Fibroblast of skin of right quadriceps (primary cell): Measurements from ENCODE around the gene IGDCC3.
"Not testable (repeated sequence)": the region's sequence is repeated elsewhere in the genome, so short reads cannot be mapped to it uniquely, and the experiment has no call there.

Experiments used
- DNase-seq: peaks from one replicate; pipeline ENCODE4 v3.0.0-alpha.2; 2013

Gene IGDCC3

DNA sequence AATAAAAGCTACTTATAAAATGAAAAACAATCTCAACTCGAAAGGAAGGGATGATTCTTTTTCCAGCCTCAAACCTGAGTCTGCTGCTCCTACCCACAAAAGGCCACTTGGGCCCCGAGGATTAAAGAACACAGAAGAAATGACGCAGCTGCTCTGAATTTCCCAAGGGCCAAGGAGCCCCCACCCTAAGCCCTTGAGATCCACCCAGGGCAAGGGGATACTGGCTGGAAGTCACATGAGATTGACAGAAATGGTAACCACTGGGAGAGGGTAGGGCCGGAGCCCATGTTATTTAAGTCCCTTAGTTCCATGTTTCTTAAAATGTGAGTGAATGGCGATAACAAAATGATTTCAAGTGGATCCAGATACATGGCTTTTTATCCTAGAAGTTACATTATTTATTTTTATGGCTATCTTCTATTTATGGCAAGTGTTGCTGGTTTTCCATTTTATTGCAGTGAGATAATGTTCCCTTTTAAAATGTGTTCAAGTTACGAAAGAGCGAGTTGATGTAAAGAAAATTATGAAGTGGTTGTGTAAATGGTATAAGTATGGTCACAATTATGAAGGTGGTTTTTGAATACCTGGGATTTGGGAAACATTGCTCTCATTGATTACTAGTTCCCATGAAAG is 28.1 kb upstream of the IGDCC3 start:
- peak; percentile 58 for DNase-seq

DNA sequence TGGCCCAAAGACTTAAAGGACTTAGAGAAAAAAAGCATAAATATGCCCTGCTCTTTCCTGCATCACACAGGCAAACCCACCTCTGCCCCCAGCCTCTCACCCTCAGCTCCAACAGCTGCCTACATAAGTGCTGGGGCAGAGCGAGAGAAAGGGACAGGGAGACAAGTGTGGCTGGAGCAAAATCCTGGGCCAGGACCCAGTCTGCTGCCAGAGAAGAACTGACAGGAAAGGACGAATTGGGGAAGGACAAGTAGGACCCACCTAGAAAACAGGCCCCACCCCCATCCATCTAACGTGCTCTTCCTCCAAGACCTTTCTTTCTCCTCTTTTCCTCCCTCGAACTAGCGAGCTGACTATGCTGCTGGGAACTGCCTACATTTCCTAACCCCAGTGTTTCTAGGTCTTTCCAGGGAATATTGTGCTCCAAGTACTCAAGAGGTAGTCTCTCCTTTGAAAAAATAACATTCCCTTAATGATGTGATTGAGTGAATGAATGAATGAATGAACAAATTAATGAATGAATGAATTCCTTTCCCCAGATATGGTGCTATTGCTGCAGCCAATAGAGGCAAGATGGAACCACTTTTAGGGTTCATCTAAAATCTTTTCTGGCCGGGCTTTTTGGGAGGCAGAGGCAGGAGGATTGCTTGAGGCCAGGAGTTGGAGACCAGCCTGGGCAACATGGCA is 26.5 kb upstream of the IGDCC3 start:
- DNase-seq, result no peak

DNA sequence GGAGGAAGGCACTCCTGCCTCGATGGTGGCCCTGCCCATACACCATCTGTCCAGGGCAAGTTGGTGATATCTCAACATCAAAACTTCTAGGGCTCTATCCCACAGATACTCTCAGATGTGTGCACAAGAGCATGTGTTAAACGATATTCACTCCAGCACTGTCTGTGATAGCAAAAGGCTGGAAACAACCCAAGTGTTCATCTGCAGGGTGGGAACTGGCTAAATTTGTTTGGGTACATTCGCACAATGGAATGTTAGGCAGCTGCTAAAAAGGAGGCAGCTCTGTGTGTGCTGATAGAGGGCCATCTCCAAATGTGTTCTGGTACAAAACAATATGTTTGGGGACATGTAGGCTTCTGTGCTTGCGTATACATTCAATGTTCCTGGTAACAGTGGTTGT is 25.2 kb upstream of the IGDCC3 start:
- DNase-seq, result no peak

DNA sequence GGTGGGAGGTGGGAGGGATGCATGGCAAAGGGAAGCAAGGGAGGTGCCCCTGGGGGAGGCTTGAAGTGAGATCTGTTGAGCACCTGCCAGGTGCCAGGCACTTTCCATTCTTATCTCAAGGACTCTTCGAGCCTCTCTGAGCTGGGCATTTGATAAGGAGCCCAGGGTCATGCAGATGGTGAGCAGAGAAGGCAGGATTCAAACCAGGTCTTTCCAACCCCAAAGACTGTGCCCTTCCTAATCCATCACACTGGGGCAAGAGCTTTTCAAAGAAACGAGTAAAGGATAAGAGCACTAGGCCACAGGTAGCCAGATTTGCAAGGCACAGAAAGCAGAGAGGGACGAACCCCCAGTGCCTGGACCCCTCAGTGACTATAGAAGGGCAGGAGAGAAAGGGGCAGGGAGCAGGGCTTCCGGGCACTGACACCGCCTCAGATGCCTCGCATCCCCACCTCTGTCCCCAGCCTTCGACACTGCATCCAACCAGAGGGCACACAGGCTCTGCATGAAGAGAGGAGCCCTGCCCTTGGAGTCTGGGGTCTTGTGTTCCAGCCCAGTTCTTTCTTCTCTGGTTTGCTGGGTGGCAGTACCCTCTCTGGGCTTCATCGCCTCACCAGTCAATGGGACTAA is 23.9 kb upstream of the IGDCC3 start:
- DNase-seq, result no peak

DNA sequence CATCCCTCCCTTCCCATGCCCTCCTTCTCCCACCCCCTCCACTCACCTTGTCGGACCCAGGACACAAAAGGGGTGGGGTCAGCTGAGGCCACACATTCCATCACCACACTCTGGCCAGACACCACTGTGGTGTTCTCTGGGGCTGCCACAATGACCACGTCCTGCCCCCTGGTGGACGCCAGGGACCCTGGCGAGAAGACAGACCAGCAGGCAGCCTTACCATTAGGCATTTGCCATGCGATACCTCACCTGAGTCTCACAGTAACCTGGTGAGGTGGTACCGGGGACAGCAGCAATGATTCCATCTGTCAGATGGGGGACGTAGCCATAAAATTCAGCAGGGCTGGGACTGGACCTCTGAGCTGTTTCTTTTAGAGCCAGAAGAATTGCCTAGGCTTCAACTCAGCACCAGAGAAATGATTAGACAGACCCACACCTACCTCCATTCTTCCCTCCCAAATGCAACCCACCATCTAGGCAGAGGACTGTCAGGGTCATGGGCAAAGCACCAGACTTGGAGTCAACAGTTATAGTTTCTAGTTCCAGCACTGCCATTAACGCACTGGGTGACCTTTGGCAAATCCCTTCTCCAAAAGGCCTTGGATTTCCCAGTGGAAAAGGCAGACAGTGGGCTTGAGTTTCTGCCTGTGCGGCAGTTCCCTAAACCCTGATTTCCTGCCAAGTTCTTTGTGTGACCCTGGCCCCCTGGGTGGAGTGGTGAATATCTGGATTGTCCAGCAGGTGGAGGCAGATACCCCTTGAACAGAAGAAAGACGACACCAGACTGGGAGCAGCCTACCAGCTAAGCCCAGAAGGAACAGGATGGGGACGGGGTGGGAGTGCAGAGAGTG is 23.2 kb upstream of the IGDCC3 start:
- DNase-seq, result peak; percentile 80

DNA sequence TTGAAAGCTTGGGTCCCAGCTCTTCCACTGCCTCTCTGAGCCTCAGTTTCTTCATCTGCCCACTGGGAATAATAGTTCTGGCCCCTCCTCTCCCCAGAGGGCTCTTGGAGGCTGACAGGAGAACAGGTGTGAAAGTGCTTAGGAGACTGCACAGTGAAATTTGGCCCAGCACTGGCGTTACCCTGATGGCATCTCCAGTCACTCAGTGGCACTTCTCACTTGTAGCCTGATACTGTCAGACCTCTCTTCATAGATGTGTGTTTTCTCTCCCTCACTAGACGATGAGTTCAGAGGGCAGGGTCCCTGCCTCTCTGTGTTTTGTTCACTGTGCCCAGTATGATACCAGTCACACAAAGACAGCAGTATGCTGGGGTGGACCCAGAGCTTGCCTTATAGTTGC is 22.2 kb upstream of the IGDCC3 start:
- DNase-seq, result no peak

DNA sequence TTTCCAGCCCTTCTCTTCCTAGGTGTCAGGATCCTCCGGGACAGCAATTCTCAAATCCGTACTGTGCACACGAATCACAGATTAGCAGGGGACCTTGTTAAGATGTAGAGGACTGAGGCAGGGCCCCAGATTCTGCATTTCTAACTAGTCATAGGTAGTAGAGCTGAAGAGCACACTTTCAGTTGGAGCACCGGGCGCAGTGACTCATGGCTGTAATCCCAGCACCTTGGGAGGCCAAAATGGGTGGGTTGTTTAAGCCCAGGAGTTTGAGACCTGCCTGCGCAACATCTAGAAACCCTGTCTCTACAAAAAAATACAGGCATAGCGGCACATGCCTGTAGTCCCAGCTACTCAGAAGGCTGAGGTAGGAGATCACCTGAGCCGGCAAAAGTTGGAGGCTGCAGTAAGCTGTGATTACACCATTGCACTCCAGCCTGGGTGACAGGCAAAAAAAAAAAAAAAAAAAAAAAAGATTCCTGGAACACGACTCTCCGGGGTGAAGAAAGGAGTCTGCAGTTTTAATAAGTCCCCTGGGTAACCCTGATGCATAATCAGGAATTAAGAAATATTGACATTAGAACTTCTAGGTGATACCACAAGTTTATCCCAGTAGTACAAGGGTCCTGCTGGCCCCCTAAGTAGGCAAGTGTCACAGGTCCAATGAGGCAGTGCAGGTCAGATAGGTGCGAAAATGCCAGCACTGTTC is 21.4 kb upstream of the IGDCC3 start:
- DNase-seq, result no peak

DNA sequence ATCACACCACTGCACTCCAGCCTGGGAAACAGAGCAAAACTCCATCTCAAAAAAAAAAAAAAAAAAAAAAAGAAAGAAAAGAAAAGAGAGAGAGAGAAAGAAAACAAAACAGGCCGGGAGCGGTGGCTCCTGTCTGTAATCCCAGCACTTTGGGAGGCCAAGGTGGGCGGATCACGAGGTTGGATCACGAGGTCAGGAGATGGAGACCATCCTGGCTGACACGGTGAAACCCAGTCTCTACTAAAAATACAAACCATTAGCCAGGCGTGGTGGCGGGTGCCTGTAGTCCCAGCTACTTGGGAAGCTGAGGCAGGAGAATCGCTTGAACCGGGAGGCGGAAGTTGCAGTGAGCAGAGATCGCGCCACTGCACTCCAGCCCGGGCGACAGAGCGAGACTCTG is 20.7 kb upstream of the IGDCC3 start:
- not testable (repeated sequence) for DNase-seq

DNA sequence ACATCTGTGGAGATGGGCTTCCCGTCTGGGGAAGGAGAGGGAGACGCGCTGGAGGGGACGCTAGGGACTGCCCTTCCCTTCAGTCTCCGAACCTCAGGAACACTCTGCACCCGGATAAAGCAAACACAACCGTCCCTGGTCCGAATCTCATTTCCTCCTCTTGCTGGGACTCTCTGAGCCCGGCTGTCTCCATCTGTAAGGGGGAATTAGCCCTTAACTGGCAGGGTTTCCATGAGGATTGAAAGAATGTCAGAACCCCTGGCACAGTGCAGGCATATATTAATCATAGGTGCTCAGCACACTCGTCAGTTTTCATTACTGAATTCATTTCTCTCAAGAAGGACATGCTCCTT is 19.1 kb upstream of the IGDCC3 start:
- no peak for DNase-seq

DNA sequence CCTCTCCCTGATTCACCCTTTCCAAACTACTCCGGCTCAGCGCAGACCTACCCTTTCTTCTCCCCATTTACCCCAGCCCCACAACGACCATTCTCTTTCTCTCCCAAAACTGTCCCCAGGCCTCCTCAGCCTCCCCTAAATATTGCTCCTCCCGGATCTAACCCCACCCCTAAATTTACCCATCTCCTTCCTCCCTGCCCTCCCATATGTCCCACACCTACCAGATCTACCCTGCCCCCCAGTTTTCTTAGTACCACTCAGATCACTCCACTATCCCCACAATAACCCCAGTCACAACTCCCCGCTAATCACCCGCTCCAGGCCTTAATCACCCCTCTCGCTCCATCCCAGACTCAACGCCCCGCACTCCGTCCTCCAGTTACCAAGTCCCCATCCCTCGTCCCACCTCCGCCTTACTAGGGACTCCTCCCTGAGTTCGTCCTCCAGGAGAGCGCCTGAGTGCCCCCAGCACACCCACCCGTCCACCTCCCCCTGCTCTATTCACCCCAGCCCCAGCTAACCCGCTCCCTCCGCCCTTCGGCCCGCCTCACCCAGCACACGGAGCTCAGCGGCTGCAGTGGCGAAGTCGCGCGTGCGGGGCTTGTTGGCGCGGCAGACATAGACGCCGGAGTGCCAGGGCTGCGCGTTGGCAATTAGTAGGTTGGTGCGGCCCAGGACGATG is 18.6 kb upstream of the IGDCC3 start:
- DNase-seq, result no peak

GRCh38 chr15:65395567-65396202 is 17.9 kb upstream of the IGDCC3 start:
- no peak for DNase-seq

DNA sequence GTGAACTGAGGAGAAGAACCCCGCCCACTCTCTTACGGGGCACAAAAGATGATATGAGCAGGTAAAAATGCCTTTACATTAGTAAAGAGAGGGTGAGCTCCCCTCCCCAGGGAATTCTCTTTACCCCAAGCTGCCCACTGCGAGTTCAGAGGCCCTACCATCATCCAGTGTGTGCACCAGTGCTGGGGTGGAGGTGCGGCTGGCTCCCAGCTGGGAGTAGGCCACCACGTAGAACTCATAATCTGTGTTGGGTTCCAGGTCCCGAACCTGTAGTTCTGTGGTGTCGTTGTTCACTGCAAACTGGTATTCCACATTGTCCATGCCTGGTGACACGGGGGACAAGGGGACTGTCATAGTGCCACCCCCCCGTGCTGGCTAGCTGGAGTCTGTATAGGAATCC is 17.1 kb upstream of the IGDCC3 start:
- DNase-seq, result no peak

GRCh38 chr15:65394280-65394789 is 16.5 kb upstream of the IGDCC3 start:
- no peak for DNase-seq

DNA sequence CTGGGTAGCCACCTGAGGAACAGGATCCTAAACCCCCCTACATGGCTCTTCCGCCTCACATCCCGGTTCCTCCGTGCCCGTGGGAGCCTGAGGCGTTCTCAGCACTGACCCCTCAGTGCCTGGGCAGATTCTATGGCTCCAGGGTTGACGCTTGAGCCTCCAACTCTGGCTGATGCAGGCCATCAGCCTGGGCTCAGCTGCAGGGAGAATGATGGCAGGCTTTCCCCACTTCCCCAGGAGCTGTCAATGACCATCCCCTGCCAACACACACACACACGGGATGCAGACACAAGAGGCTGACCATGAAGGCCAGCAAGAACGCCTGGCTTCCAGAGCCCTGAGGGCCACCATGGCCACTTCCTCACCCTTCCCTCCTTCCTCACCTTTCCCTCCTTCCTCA is 15.8 kb upstream of the IGDCC3 start:
- DNase-seq, result no peak

DNA sequence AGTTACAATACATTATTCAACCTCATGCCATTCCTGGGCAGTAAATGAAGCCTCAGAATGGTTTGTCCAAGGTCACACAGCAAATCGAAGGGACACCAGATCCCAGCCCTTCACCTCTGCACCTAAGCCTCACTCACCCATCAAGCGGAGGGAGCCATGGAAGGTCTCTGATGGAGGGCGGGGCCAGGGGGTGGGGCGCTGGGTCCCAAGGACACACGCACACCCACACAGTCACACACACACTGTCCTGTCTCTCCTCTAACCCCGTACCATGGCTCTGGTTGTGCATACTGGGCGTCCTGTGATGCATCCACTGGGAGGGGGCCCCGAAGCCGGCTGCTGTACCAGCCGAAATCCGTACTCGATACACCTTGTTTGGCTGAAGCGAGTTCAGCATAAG is 15.3 kb upstream of the IGDCC3 start:
- no peak for DNase-seq

DNA sequence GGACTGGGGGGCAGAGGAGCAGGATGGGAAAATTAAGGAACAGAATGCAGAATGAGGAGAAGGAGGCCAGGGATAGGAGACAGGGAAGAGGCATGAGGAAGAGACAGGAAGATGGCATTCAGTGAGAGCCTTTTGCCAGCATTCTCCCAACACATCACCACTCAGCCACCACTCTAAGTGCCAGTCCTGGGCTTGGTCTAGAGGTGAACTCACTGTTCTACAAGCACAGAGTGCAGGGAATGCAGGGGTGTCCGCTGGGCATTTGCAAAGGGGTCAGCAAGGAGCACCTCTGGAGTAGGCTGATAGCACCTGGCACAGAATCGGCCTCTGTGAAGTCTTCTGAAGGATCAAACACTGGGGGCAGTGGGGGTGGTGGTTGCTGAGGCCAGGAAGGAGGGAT is 14.6 kb upstream of the IGDCC3 start:
- DNase-seq, result no peak

GRCh38 chr15:65391732-65392131 is 13.9 kb upstream of the IGDCC3 start:
- DNase-seq, result no peak

DNA sequence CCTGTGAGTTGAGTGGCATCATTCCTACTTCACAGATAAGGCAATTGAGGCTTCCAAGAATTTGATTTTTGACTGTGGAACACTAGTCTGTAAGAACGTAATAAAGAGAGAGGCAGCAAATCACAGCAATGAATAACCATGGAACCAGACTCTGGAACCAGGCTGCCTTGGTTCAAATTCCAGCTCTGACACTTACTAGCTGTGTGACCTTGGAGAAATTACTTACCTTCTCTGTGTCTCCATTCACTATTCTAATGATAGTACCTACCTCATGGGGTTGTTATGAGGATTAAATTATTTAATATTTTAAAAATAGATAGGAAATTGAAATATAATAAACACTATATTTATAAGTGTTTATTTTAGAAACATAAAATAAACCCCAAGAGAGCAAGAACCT is 12.6 kb upstream of the IGDCC3 start:
- no peak for DNase-seq

- DNase-seq, result no peak
Measured at GRCh38 chr15:65389226-65389625, 11.4 kb upstream of the IGDCC3 start.

DNA sequence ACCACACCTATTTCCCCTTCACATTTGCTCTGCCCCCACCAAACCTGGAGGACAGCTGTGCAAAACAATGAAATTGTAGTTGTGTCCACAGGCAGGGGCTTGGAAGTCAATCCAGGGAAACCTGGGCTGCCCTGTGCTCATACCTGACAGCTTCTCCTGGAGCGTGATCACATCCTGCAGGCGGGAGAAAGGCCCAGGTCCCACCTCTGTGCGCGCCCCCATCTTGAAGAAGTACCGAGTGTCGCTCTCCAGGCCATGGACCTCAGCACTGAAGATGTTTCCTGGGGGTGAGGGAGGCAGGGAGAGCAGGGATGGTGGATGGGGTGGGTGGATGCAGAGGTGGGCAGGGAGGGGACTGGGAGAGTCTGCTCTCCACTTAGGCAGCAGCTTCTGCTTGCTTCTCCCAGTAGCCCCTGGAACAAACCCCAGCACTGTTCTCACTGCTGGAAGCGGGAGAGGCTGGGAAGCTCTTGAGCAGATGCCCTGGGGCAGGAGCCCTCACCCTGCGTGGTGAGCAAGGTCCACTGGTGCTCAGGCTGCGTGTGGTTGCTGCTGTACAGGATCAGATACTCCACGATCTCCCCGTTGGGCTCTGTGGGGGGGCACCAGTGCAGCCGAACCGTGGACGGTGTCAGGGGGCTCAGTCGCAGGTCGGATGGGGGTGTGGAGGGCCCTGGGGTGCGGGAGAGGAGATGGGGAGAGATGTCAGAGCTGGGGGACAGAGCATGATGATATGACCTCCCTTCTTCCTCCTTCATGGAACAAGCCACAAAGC is 10.7 kb upstream of the IGDCC3 start:
- DNase-seq, result no peak

GRCh38 chr15:65386886-65387285 is 9.1 kb upstream of the IGDCC3 start:
- DNase-seq, result no peak
